HPDE6-E6E7 (cell line): ENCODE data around the gene SP1.
A peak's percentile ranks its signal among the peaks of the same experiment; 100 is the strongest.
"Not testable (repeated sequence)": the region's sequence is repeated elsewhere in the genome, so short reads cannot be mapped to it uniquely, and the experiment has no call there.

Experiments used
- DNase-seq: peaks from one replicate; pipeline ENCODE4 v3.0.0; 2011; ENCODE audit warnings: missing footprints; ENCODE audit errors: extremely low spot score

Gene SP1

DNA sequence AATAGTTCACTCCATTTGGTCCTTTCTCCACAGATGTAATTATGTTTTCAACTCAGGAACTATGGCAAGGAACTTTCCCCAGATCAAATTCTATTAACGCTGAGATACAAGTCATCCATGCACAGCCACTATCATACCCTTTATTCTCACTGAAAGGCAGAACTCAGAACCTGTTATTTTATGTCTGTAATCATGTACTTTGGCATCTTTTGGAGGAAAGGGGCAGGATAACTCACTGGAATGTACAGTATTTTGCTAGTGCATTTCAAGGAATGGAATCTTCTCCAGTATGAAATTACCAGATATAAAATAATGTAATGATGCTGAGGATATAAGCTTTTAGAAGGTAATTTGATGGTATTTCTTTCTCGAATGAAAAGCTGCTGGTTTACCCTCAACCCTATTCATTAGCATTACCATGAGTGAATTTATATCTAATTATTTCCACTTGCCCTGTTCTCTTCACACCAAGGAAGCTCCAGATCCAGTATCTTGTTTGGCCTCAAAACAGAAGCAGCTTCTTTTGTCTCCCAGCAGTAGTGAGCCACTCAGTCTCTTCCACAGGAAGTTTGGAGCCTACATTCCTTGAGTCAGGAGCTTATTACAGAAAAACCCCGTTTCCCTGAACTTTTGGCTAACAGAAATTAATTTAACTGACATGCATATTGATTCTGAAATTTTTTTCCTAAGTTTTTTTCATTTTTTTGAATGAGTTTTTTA, 33.7 kb downstream of the SP1 start:
- DNase-seq: no peak

DNA sequence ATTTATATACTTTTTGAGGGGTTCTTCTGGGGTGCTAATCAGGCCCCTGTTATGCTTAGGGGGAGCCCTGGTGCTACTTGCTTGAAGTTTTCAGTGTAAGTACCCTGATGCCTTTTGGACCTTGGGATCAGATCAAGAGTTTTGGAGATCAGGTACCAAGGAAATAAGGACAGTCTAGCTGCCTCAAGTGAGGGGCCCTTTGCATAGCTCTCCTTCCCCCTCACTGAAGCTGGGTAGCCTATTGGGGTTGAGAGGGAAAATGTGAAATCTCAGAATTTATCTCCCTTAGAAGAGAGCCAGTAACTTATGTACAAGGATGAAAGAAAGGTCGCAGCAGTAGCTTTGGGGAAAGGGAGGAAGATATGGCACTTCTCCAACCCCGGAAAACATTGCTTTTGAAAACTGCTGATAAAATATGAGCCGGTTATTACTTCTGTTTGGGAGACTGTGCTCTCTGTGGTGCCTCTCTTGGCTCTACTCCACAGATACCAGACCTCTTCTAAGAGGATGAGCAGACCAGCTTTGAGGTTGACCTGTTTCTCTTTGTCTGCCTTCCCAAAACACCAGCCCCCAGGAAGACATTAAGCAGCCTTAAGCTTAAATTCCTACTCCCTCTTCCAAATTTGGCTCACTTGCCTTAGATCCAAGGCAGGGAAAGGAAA, 34.9 kb downstream of the SP1 start:
- DNase-seq: no peak

DNA sequence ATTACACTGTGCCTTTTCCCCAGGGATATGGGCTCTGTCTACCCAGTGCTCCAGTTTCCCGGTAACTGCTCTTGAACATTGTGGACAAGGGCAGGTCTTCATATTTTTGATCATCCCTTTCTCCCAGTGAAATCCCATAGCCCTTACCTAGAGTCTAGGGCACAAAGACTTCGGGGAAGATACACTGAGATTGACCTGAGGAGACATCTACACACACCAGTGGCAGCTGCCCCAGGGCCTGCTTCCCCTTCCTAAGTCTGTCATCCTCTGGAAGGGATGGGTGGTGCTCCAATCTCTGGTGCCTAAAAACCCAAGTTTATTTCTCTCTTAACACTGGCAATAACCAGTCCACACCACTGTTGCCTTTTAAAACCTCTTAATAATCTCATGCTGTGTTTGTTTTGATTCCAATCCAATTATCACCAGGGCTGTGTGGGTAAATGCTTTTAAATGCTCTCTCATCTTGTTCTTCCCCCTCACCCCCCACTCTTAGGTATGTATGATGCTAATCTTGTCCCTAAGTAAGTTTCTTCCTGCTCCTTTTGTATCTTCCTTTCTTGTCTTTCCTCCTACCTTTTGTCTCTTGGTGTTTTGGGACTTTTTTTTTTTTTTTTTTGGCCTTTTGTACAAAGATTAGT, 35.9 kb downstream of the SP1 start:
- not testable (repeated sequence) for DNase-seq

DNA sequence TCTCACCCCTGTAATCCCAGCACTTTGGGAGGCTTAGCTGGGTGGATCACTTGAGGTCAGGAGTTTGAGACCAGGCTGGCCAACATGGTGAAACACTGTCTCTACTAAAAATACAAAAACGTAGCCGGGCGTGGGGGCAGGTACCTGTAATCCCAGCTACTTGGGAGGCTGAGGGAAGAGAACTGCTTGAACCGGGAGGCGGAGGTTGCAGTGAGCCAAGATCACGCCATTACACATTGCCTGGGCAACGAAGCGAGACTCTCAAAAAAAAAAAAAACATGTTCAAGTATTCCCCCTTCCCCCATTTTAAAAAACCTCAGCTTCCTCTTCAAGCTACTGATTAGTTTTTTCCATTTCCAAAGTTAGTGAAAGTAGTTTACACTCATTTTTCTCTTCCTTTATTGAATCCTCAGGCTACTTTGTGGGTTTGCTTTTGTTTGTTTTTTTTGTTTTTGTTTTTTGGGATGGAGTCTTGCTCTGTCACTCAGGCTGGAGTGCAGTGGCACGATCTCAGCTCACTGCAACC, 37.4 kb downstream of the SP1 start:
- DNase-seq: not testable (repeated sequence)

DNA sequence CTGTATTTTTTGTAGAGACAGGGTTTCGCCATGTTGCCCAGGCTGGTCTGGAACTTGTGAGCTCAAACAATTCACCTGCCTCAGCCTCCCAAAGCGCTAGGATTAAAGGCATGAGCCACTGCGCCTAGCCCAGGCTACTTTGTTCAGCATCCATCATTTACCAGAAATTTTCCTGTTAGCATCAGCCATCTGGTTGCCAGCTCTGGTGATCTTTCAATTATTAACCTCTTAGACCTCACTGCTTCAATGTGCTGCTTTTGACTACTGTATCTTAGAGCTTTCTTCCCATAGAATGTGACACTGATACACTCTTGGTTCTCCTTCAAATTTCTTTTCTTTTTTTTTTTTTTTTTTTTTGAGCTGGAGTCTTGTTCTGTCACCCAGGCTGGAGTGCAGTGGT, 38.2 kb downstream of the SP1 start:
- no peak for DNase-seq

- DNase-seq: no peak
These were observed 39.8 kb downstream of the SP1 start for GRCh38 chr12:53419756-53420155.

DNA sequence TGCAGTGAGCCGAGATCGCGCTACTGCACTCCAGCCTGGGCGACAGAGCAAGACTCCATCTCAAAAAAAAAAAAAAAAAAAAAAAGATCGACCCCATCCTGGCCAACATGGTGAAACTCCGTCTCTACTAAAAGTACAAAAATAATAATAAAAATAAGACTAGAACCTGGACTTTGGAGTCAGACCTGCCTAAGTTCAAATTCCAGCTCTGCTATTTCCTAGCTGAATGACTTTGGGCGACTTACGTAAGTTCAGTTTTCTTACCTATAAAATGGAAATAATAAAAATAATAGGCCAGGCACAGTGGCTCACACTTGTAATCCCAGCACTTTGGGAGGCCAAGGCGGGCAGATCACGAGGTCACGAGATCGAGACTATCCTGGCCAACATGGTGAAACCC, 42.3 kb downstream of the SP1 start:
- DNase-seq: not testable (repeated sequence)

GRCh38 chr12:53423597-53423996, 43.6 kb downstream of the SP1 start, which contains the start of gene AMHR2:
Gene AMHR2, plus strand, starts transcription at chr12:53423855. Its CDS starts 80 bp downstream, at chr12:53423935.
- DNase-seq: no peak

DNA sequence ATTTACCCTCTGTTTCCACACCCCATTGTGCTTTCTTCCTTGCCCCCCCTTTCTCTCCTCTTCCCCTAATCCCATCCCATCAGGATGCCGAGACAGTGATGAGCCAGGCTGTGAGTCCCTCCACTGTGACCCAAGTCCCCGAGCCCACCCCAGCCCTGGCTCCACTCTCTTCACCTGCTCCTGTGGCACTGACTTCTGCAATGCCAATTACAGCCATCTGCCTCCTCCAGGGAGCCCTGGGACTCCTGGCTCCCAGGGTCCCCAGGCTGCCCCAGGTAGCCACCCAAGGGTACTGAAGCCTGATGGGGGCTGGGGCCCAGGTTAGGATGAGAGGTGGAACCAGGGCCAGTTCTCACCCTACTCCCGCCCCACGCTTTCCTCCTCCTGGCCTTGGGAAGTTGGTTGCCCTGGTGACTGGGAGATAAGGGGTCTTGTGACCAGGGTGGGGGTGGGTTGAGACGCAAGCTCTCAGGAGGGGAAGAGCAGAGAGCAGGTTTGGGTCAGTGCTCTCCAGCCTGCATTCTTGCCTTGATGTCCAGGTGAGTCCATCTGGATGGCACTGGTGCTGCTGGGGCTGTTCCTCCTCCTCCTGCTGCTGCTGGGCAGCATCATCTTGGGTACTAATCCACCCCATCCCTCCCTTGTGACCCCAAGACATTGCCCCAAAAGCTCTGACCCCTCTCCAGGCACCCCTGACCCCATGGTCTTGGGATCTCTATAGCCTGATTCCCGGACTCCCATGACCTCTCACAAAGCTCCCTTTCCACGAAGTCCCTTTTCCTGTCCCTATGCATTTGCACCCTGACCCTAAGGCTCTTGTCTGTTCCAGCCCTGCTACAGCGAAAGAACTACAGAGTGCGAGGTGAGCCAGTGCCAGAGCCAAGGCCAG, 44.9 kb downstream of the SP1 start:
- DNase-seq: no peak

DNA sequence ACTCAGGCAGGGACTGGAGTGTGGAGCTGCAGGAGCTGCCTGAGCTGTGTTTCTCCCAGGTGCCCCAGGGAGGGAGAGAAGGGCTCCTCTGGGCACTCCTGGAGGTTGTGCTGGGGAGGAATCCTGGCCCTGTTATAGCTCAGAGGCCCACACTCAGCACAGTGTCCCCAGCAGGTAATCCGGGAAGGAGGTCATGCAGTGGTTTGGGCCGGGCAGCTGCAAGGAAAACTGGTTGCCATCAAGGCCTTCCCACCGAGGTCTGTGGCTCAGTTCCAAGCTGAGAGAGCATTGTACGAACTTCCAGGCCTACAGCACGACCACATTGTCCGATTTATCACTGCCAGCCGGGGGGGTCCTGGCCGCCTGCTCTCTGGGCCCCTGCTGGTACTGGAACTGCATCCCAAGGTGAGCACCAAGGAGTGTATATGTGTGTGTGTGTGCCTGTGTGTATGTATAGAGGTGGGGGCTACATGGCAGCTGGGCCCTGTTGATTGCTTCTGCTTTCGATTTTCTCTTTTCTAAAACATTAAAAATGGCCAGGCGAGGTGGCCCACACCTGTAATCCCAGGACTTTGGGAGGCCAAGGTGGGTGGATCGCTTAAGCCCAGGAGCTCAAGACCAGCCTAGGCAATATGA, 45.7 kb downstream of the SP1 start:
- DNase-seq: no peak

GRCh38 chr12:53427905-53428594, 48.1 kb downstream of the SP1 start:
- peak; percentile 98 for DNase-seq

DNA sequence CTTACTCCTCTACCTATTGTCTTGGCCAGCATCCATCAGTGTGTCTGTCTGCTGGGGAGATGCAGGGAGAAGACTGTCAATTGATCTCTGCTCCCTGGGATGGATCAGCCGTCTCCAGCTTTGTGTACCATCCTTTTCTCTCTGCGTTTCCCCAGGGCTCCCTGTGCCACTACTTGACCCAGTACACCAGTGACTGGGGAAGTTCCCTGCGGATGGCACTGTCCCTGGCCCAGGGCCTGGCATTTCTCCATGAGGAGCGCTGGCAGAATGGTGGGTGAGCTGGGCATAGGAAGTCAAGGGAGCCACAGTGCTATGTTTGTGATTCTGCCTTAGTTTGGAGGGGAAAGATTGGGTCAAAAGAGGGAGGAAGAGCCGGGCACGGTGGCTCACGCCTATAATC, 48.8 kb downstream of the SP1 start:
- DNase-seq: no peak

DNA sequence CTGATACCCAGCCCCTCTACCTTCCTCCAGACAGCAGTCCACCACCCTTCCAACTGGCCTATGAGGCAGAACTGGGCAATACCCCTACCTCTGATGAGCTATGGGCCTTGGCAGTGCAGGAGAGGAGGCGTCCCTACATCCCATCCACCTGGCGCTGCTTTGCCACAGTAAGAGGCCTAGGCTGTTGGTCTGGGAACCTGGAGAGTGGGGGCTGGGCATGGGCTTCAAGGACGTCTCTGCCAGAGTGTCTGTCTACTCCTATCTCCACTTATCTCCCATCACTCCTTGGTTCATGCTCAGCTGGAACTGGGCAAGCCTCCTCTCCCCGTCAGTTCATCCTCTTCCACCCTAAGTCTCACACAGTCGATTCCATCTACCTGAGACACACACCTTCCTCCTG, 50.1 kb downstream of the SP1 start:
- DNase-seq: no peak

GRCh38 chr12:53431187-53431586, 51.2 kb downstream of the SP1 start:
- no peak for DNase-seq

DNA sequence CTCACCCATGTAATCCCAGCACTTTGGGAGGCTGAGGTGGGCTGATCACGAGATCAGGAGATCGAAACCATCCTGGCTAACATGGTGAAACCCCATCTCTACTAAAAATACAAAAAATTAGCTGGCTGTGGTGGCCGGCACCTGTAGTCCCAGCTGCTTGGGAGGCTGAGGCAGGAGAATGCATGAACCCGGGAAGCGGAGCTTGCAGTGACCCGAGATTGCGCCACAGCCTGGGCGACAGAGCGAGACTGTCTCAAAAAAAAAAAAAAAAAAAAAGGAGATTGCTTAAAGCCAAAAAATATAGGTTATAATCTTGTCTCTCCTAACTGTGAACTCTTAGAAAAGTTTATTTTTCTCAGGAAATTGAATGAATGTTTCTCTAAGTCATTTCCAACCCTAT, 55.4 kb downstream of the SP1 start:
- DNase-seq: not testable (repeated sequence)

DNA sequence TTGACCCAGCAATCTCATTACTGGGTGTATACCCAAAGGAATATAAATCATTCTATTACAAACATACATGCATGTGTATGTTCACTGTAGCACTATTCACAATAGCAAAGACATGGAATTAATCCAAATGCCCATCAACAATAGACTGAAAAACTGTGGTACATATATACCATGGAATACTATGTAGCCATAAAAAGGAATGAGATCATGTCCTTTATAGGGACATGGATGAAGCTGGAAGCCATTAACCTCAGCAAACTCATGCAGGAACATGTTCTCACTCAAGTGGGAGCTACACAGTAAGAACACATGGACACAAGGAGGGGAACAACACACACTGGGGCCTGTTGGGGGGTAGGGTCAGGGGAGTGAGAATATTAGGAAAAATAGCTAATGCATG, 59.6 kb downstream of the SP1 start:
- not testable (repeated sequence) for DNase-seq

- DNase-seq: peak; percentile 98
These were observed 61.3 kb downstream of the SP1 start, which contains the start of gene PRR13 for GRCh38 chr12:53441040-53441833. Gene PRR13, plus strand, starts transcription at chr12:53441734. Its CDS starts 981 bp downstream, at chr12:53442715.

DNA sequence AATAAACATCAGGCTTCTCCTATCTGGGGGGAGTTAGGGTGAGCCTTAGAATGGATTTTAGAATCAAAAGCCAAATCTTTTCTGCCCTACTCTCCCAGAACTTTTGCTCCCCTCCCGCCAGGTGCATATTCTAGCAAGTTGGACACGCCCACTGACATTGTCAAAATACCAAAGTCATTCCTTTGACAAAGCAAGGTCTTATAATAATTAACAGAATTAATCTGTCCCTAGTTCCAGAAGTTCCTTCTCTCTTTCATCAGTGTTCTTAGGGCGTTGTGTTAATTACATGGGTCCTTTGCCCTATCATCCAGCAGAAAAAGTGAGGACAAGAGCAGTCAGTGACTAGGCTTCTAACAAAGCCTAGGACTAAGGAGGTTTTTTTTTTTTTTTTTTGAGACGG, 64.0 kb downstream of the SP1 start:
- DNase-seq: no peak

GRCh38 chr12:53444593-53445325, 64.8 kb downstream of the SP1 start:
- DNase-seq: not testable (repeated sequence)
